MM.1S (cell line): ENCODE results near the gene CRYBA2.

Experiments
- DNase-seq: peaks from one replicate; pipeline ENCODE4 v3.0.0-alpha.2; 2015
- H2AFZ ChIP-seq: fragments of 300-600 bp; sonication (generic); 2 replicates; pipeline ENCODE4 v1.6.0; 2016; ENCODE audit warnings: antibody characterized with exemption, low read length
- H3F3A ChIP-seq: fragments of 300-600 bp; sonication (generic); 2 replicates; pipeline ENCODE4 v1.6.1; 2016; ENCODE audit warnings: mild to moderate bottlenecking, antibody characterized with exemption, low read length, moderate library complexity, mixed read lengths; ENCODE audit not compliant: insufficient read depth
- H3K27ac ChIP-seq: fragments of 300-600 bp; sonication (generic); 2 replicates; pipeline ENCODE4 v1.5.1; 2016; ENCODE audit warnings: mild to moderate bottlenecking, low read length
- H3K27me3 ChIP-seq: fragments of 300-600 bp; sonication (generic); replicated peaks from 2 replicates; pipeline ENCODE4 v1.6.0; 2016; ENCODE audit warnings: low read length; ENCODE audit not compliant: insufficient read depth
- H3K36me3 ChIP-seq: fragments of 300-600 bp; sonication (generic); replicated peaks from 2 replicates; pipeline ENCODE4 v1.6.1; 2016; ENCODE audit warnings: mild to moderate bottlenecking, low read length, mixed read lengths; ENCODE audit not compliant: insufficient read depth
- H3K4me1 ChIP-seq: fragments of 300-600 bp; sonication (generic); 2 replicates; pipeline ENCODE4 v1.6.1; 2016; ENCODE audit warnings: low read length, mixed read lengths
- H3K4me2 ChIP-seq: fragments of 300-600 bp; sonication (generic); 2 replicates; pipeline ENCODE4 v1.6.0; 2016; ENCODE audit warnings: low read depth, low read length
- H3K4me3 ChIP-seq: fragments of 300-600 bp; sonication (generic); 2 replicates; pipeline ENCODE4 v1.5.1; 2016; ENCODE audit warnings: low read length, mixed read lengths
- H3K79me2 ChIP-seq: fragments of 300-600 bp; sonication (generic); 2 replicates; pipeline ENCODE4 v1.6.1; 2016; ENCODE audit warnings: mixed run types, low read length, mixed read lengths
- H3K9ac ChIP-seq: fragments of 300-600 bp; sonication (generic); 2 replicates; pipeline ENCODE4 v1.6.1; 2016; ENCODE audit warnings: low read length, mixed read lengths
- H3K9me2 ChIP-seq: fragments of 300-600 bp; sonication (generic); replicated peaks from 2 replicates; pipeline ENCODE4 v1.6.1; 2016; ENCODE audit warnings: mild to moderate bottlenecking, low read length, mixed read lengths; ENCODE audit not compliant: insufficient read depth
- H3K9me3 ChIP-seq: fragments of 300-600 bp; sonication (generic); replicated peaks from 2 replicates; pipeline ENCODE4 v1.6.1; 2016; ENCODE audit warnings: mild to moderate bottlenecking, low read length, mixed read lengths; ENCODE audit not compliant: insufficient read depth
- H4K20me1 ChIP-seq: fragments of 300-600 bp; sonication (generic); 2 replicates; pipeline ENCODE4 v1.6.1; 2016; ENCODE audit warnings: mild to moderate bottlenecking, low read length, moderate library complexity, mixed read lengths; ENCODE audit not compliant: insufficient read depth
- CTCF ChIP-seq: fragments of 300-600 bp; sonication (generic); IDR thresholded peaks from 2 replicates; pipeline ENCODE4 v1.5.1; 2016; ENCODE audit warnings: antibody characterized with exemption, low read length, mixed read lengths
- EZH2 ChIP-seq: fragments of 300-600 bp; sonication (generic); optimal IDR thresholded peaks from 2 replicates; pipeline ENCODE3; 2017; ENCODE audit warnings: low read depth, mild to moderate bottlenecking, antibody characterized with exemption, low read length, mixed read lengths
- EZH2phosphoT487 ChIP-seq: fragments of 300-600 bp; sonication (generic); IDR thresholded peaks from 2 replicates; pipeline ENCODE4 v1.6.1; 2018; ENCODE audit warnings: antibody characterized with exemption, low read length

The CRYBA2 gene

GRCh38 chr2:218957671-218958070, 35.6 kb downstream of the CRYBA2 start:
- H3K27me3 ChIP-seq: peaks cover 49% of the 10 kb centered on the region

GRCh38 chr2:218956039-218956438, 37.2 kb downstream of the CRYBA2 start:
- Histone ChIP-seq H3K9ac (no peak overlapping the region), H3K79me2 (no peaks in the 10 kb centered on the region), H3F3A (no peaks in the 10 kb centered on the region), H3K4me1 (no peaks in the 10 kb centered on the region), H3K9me3 (no peaks in the 10 kb centered on the region), H3K4me2 (no peak overlapping the region), H3K9me2 (no peaks in the 10 kb centered on the region), H4K20me1 (no peaks in the 10 kb centered on the region), H3K4me3 (no peak overlapping the region), H3K27me3 (peaks cover 42% of the 10 kb centered on the region), H3K27ac (no peak overlapping the region), H3K36me3 (no peaks in the 10 kb centered on the region), H2AFZ (no peak overlapping the region)
- TF ChIP-seq EZH2: no peak
- TF ChIP-seq CTCF: no peak
- TF ChIP-seq EZH2phosphoT487: no peak
- no peak for DNase-seq

More at GRCh38 chr2:218957671-218958070, 35.6 kb downstream of the CRYBA2 start:
- no peak overlapping the region for H3K27ac ChIP-seq
- no peaks in the 10 kb centered on the region for H3K79me2 ChIP-seq
- no peak overlapping the region for H3K4me3 ChIP-seq
- no peaks in the 10 kb centered on the region for H3K36me3 ChIP-seq
- no peaks in the 10 kb centered on the region for H3K9me3 ChIP-seq
- no peaks in the 10 kb centered on the region for H4K20me1 ChIP-seq
- no peak for DNase-seq
- no peaks in the 10 kb centered on the region for H3K9me2 ChIP-seq
- TF ChIP-seq EZH2 (no peak), CTCF (no peak), EZH2phosphoT487 (no peak)
- no peak overlapping the region for H3K9ac ChIP-seq
- H3F3A ChIP-seq: no peaks in the 10 kb centered on the region
- H3K4me2 ChIP-seq: no peak overlapping the region
- H2AFZ ChIP-seq: no peak overlapping the region
- H3K4me1 ChIP-seq: no peaks in the 10 kb centered on the region

GRCh38 chr2:218954541-218955300, 38.5 kb downstream of the CRYBA2 start:
- DNase-seq: no peak
- no peaks in the 10 kb centered on the region for H3K4me1 ChIP-seq
- peaks cover 48% of the 10 kb centered on the region for H3K27me3 ChIP-seq
- no peaks in the 10 kb centered on the region for H3K79me2 ChIP-seq
- H3K9me2 ChIP-seq: no peaks in the 10 kb centered on the region
- no peak overlapping the region for H3K4me2 ChIP-seq
- H3K9me3 ChIP-seq: no peaks in the 10 kb centered on the region
- no peaks in the 10 kb centered on the region for H4K20me1 ChIP-seq
- no peaks in the 10 kb centered on the region for H3K36me3 ChIP-seq
- TF ChIP-seq CTCF (no peak), EZH2 (no peak), EZH2phosphoT487 (no peak)
- no peak overlapping the region for H3K9ac ChIP-seq
- H3F3A ChIP-seq: no peaks in the 10 kb centered on the region
- H2AFZ ChIP-seq: no peak overlapping the region
- H3K4me3 ChIP-seq: no peak overlapping the region
- no peak overlapping the region for H3K27ac ChIP-seq
